Hematopoietic multipotent progenitor cell treated with erythropoietin and hydrocortisone succinate and interleukin-3 and kit ligand, for 15 days (in vitro differentiated cells): ENCODE results near the gene ARFRP1.

ENCODE experiments used
- DNase-seq: peaks from one replicate; pipeline ENCODE4 v3.0.0-alpha.2; 2015; ENCODE audit warnings: low spot score

The ARFRP1 gene

GRCh38 chr20:63743210-63743970, 35.6 kb upstream of the ARFRP1 start:
- no peak for DNase-seq

- no peak for DNase-seq
These were observed 34.7 kb upstream of the ARFRP1 start for GRCh38 chr20:63742381-63743024.

- no peak for DNase-seq
These were observed 34.1 kb upstream of the ARFRP1 start for GRCh38 chr20:63741676-63742380.

- DNase-seq: no peak
These were observed 33.5 kb upstream of the ARFRP1 start for GRCh38 chr20:63741354-63741675.

- DNase-seq: peak; percentile 60
These were observed 33.0 kb upstream of the ARFRP1 start for GRCh38 chr20:63740627-63741353.

- peak; percentile 36 for DNase-seq
These were observed 32.4 kb upstream of the ARFRP1 start for GRCh38 chr20:63740070-63740626.

GRCh38 chr20:63739130-63740069, 31.6 kb upstream of the ARFRP1 start, which contains the start of gene SLC2A4RG:
Gene SLC2A4RG (plus strand): TSS chr20:63739776. CDS start chr20:63739913, 137 bp downstream.
- peak; percentile 81 for DNase-seq

- no peak for DNase-seq
These were observed 30.9 kb upstream of the ARFRP1 start for GRCh38 chr20:63738687-63739129.

- DNase-seq: no peak
These were observed 30.3 kb upstream of the ARFRP1 start for GRCh38 chr20:63737945-63738686.

- DNase-seq: no peak
These were observed 29.8 kb upstream of the ARFRP1 start for GRCh38 chr20:63737695-63737944.

GRCh38 chr20:63736893-63737694, 29.3 kb upstream of the ARFRP1 start:
- peak; percentile 11 for DNase-seq

- DNase-seq: peak; percentile 48
These were observed 28.3 kb upstream of the ARFRP1 start, which contains the start of gene LIME1 for GRCh38 chr20:63735859-63736718. Gene LIME1 (plus strand): TSS chr20:63736664. CDS start chr20:63737550, 886 bp downstream.

GRCh38 chr20:63734946-63735858, 27.4 kb upstream of the ARFRP1 start:
- no peak for DNase-seq

- DNase-seq: no peak
These were observed 26.6 kb upstream of the ARFRP1 start for GRCh38 chr20:63734111-63734945.

- no peak for DNase-seq
These were observed 25.9 kb upstream of the ARFRP1 start for GRCh38 chr20:63733579-63734081.

- no peak for DNase-seq
These were observed 25.3 kb upstream of the ARFRP1 start for GRCh38 chr20:63733117-63733516.
